Measurements from ENCODE around the gene FTCDNL1.

GRCh38 chr2:199778655-199779054, 72.3 kb downstream of the FTCDNL1 start:
- no peak for TF ChIP-seq CTCF (IDR thresholded peaks at IDR 0.05)
- TF ChIP-seq POLR2A (IDR thresholded peaks at IDR 0.05), result no peak

All from body of pancreas (tissue), 4 donors.